ENCODE data around the gene PLAC9.
"Not testable (repeated sequence)": the region's sequence is repeated elsewhere in the genome, so short reads cannot be mapped to it uniquely, and the experiment has no call there.

Gene PLAC9
- total RNA-seq: 0 reads per million in 4 donors

DNA sequence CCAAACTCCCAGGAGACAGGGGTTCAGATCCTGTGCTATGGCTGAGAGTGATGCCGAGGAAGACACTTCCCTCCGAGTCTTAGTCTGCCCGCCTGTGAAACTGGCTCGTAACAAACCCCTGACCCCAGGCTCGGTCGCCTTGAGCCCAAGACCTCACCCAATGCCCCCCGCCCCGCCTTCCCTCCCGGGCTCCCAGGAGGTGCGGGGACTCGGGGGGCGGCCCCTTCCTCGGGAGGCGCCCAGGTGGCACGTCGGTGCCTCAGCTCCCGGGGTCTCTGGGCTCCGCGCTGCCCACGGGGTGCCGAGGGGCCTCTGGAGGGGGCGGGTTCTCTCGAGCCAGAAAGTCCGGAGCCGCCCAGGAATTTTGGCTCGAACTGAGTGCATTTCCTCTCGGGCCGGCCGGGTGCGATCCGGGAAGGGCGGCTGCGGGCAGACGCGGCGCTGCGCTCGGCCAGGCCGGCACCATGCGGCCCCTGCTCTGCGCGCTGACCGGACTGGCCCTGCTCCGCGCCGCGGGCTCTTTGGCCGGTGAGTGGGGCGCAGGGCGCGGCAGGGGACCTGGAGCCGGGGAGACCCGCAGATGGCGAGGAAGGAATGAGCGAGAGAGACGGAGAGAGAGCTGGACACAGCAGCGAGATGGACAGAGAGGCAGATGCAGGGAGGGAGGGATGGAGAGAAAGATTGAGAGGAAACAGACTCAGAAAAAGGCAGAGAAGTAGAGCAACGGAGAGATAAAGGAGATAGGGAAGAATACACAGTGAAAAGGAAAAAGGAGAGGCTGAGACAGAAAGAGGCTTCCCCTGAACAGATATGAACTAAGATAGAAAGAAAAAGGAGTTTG is at the start of gene PLAC9:
TSS of gene PLAC9 (plus strand) at position 432 of the 841 bp plus-strand sequence. CDS start at position 465, 33 bp downstream.
- DNase-seq: no peak

DNA sequence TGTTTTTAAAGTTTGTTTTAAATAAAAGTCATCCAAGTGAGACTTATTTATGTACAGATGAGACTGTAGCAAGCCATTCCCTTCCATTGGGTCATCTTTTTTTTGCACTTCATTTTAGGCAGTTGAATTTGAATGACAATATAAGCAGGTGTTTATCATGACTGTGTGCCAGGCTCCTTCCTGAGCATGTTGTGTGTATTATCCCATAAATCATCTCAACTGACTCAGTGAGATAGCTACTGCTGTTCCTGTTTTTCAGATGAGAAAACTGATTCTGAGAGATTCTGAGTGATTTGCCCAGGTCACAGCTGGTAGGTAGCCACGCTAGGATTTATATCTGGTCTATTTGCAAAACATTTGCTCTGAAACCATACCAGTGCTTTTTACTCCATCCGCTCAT is 42.4 kb upstream of the PLAC9 start:
- DNase-seq: no peak

- DNase-seq: no peak
Observed at GRCh38 chr10:80094231-80094630, 38.3 kb upstream of the PLAC9 start.

- DNase-seq: not testable (repeated sequence)
Observed at GRCh38 chr10:80098272-80098671, 34.3 kb upstream of the PLAC9 start.

DNA sequence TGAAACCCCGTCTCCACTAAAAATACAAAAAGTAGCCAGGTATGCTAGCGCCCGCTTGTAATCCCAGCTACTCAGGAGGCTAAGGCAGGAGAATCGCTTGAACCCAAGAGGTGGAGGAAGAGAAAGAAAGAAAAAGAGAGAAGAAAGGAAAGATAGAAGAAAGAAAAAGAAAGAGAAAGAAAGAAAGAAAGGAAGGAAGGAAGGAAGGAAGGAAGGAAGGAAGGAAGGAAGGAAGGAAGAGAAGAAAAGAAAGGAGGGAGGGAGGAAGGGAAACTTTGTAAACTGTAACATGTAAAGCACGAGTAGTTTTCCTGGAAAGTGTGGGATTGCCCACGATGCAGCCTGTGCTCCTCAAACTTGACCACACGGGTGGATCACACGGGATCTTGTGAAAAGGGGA is 33.2 kb upstream of the PLAC9 start:
- not testable (repeated sequence) for DNase-seq

DNA sequence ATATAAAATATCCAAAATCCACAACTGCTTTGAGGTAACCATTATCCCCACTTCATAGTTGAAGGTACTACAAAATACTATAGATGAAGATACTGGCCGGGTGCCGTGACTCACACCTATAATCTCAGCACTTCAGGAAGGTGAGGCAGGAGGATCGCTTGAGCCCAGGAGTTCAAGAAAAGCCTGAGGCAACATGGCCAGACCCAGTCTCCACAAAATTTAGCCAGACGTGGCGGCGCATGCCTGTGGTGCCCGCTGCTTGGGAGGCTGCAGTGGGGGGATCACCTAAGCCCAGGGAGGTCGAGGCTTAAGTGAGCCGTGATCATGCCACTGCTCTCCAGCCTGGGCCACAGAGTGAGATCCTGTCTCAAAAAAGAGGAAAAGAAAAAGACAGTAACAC is 32.4 kb upstream of the PLAC9 start:
- no peak for DNase-seq

- no peak for DNase-seq
Observed at GRCh38 chr10:80100861-80101695, 31.5 kb upstream of the PLAC9 start.

- peak in 2 of 5 donors; percentile 9 to 52 for DNase-seq
Observed at GRCh38 chr10:80104066-80104926, 28.2 kb upstream of the PLAC9 start.

- no peak for DNase-seq
Observed at GRCh38 chr10:80108576-80109239, 23.8 kb upstream of the PLAC9 start.

DNA sequence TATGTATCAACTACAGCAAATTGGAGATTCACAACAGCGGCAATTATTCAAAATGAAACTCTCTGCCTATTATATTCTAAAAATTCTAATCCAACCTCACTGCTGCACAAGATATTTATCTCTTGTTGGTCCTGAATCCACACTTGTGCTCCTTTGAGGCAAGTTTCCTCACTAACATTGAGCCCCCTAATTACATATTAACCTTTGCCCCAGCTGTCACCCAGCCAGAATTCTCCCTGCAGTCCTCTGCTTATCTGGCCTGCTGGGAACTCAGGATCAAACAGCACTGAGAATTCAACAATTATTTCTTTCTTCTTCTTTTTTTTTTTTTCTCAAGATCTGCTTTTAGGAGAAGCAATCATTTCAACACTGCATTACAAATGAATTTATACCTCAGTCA is 21.5 kb upstream of the PLAC9 start:
- DNase-seq: no peak

GRCh38 chr10:80118669-80119068 is 13.9 kb upstream of the PLAC9 start:
- DNase-seq: no peak

DNA sequence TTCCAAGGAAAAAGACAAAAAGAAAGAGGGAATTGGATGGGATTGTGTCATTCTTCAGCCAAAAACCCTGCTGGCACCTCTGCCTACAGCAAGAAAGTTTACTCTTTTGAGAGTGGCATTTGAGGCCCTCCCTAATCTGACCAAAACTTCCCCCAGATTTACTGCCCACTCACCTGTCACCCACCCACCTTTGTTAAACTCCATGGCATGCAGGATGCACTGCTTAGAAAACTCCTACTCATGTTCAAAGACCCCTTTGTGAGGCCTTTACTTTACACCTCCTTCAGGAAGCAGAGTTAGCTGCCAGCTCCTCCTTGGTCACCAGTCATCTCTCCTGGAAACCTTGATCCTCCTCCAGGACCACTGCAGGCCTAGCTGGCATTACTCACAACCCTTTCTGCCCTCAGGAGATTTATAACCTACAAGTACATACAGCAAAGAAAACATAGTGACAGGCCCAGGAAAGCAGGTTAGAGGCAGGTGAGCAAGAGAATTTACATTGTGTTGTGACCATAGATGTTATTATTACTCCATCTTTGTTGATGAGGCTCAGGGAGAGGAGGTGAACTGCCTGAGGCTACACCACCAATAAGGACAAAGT is 10.3 kb upstream of the PLAC9 start:
- DNase-seq: no peak

- DNase-seq: no peak
Observed at GRCh38 chr10:80122746-80123145, 9.8 kb upstream of the PLAC9 start.

DNA sequence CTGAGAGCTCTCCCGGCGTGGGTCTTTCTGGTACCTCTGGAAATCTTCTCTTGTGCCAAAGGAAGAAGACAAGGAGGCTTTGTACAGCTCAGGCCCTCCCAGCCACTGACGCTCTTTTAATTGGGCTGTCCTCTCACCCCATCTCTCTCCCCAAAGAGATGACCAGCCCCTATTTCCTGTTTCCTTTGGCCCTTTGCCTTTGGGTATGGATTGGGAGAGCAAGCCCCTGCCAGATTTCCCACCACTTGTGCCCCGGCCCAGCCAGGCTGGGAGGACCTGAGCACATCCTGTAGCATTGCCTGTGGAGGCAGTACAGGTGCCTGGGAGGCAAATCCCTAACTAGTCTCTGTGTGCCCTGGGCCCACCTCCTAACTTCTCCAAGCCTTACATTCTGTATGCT is 5.7 kb upstream of the PLAC9 start:
- no peak for DNase-seq

GRCh38 chr10:80131499-80131901 is 1.0 kb upstream of the PLAC9 start:
- no peak for DNase-seq

DNA sequence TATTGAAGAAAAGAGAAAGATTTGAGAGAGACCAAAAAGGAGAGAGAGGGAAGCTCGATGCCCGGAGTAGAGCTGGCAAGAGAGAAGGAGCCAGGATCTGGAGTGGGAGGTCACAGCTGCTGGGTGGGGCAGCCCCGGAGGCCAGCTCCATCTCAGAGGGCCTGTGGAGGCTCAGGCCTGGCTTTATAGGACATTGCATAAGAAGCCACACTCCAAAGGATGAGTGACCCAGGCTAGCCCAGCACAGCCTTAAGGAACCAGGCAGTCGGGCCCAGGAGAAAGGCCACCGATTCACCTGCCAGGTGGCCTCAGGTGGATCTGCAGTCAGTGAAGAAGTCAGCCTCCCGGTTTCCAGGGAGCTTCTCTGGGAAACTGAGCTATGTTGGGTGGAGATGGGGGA is 676 bp downstream of the PLAC9 start:
- no peak for DNase-seq

DNA sequence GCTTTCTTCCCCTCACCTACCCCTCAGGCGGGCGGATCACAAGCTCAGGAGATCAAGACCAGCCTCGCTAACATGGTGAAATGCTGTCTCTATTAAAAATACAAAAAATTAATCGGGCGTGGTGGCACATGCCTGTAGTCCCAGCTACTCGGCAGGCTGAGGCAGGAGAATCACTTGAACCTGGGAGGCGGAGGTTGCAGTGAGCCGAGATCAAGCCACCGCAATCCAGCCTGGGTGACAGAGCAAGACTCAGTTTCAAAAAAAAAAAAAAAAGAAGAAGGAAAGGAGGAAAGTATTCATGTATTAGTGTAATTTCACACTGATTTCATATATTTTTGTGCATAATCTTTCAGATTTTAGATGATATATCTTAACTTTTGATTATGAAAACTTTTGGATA is 1.2 kb downstream of the PLAC9 start:
- not testable (repeated sequence) for DNase-seq

- DNase-seq: no peak
Observed at GRCh38 chr10:80136134-80136571, 3.6 kb downstream of the PLAC9 start.

DNA sequence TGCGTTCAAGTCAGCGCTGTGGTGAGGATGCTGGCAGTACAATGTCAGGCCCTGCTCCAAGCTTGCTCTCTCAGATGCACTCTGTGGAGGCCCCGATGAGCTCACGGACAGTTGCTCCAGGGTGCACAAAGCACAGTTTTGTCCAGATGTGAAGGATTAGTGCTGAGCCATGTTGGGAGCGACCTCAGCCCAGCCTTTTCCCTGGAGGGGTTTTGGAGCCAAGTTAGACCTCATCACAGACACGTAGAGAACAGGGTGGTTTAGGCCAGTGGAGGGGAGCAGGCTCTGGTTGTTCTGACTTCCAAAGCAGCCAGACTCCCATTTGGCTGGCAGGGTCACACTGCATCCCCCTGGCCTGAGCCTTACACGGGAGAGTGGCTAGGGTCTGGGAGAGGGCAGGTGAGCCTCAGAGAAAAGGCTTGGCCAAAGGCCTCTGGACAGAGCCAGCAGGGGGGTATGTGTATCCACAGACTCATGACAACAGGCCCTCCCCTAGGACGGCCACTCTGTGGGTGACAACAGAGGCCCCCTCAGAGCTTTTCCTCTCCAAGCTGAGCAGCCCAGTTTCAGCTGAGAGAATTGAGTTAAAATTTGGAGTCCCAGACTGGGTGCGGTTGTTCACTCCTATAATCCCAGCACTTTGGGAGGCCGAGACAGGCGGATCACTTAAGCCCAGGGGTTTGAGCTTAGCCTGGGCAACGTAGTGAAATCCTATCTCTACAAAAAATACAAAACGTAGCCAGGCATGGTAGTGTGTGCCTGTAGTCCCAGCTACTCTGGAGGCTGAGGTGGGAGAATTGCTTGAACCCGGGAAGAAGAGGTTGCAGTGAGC is 4.7 kb downstream of the PLAC9 start:
- DNase-seq: no peak

DNA sequence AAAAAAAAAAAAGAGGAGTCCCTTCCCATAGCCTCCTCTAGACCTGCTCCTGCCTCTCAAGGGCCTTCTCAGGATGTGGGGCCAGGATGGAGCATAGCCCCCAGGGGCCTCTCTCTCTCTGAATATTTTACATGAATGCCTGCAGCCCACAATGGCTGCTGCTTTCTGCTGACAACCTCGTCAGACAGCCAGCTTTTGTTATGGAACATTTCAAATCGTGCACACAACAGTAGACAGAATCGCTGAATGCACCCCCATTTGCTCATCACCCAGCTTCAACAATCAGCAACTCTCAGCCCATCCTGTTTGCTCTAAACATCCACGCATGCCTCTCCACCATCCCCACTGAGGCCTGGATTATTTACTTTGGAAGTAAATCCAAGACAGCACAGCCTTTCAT is 5.4 kb downstream of the PLAC9 start:
- no peak for DNase-seq

GRCh38 chr10:80139265-80139664 is 6.7 kb downstream of the PLAC9 start:
- DNase-seq: no peak
